Middle frontal gyrus (tissue), 1 donor: ENCODE data around the gene TBC1D22A.

Experiments
- DNase-seq: peaks from one replicate; pipeline ENCODE4 v3.0.0-alpha.2; 2015; ENCODE audit warnings: low spot score; ENCODE audit errors: extremely low spot score

TBC1D22A gene

GRCh38 chr22:47196166-47196849 is 433.9 kb downstream of the TBC1D22A start:
- no peak for DNase-seq

- DNase-seq = no peak
Measured at GRCh38 chr22:47196881-47197772, 434.7 kb downstream of the TBC1D22A start.

GRCh38 chr22:47197773-47198500 is 435.5 kb downstream of the TBC1D22A start:
- no peak for DNase-seq

GRCh38 chr22:47198801-47199251 is 436.4 kb downstream of the TBC1D22A start:
- no peak for DNase-seq

GRCh38 chr22:47199261-47199978 is 437.0 kb downstream of the TBC1D22A start:
- no peak for DNase-seq

GRCh38 chr22:47199979-47200272 is 437.5 kb downstream of the TBC1D22A start:
- no peak for DNase-seq

- DNase-seq = no peak
Measured at GRCh38 chr22:47200273-47201051, 438.0 kb downstream of the TBC1D22A start.

GRCh38 chr22:47201186-47201995 is 438.9 kb downstream of the TBC1D22A start:
- no peak for DNase-seq

GRCh38 chr22:47201996-47202818 is 439.8 kb downstream of the TBC1D22A start:
- no peak for DNase-seq

- DNase-seq = no peak
Measured at GRCh38 chr22:47202819-47203553, 440.5 kb downstream of the TBC1D22A start.

- no peak for DNase-seq
Measured at GRCh38 chr22:47203554-47203991, 441.1 kb downstream of the TBC1D22A start.

GRCh38 chr22:47204002-47204979 is 441.8 kb downstream of the TBC1D22A start:
- DNase-seq = no peak

- no peak for DNase-seq
Measured at GRCh38 chr22:47205081-47205491, 442.6 kb downstream of the TBC1D22A start.

- no peak for DNase-seq
Measured at GRCh38 chr22:47205554-47205953, 443.1 kb downstream of the TBC1D22A start.

GRCh38 chr22:47206164-47206563 is 443.7 kb downstream of the TBC1D22A start:
- DNase-seq = no peak

- no peak for DNase-seq
Measured at GRCh38 chr22:47206666-47207218, 444.3 kb downstream of the TBC1D22A start.

- no peak for DNase-seq
Measured at GRCh38 chr22:47207387-47207786, 444.9 kb downstream of the TBC1D22A start.
